K562 (cell line): Measurements from ENCODE around the gene CPNE1. TPM values are rescaled to one million over a fixed set of nuclear protein-coding genes. Genes with fewer than 3 reads are reported as not detected.

ENCODE experiments used
- CEBPB ChIP-seq: fragments of 450-650 bp; IDR thresholded peaks from 2 replicates; pipeline ENCODE4 v1.6.1; 2016; ENCODE audit warnings: missing genetic modification characterization, missing compliant biosample characterization
- CEBPG ChIP-seq, 3 experiments: fragments of 200-800 bp in 1 of 3; sonication (Bioruptor generic) in 1 of 3; sonication (generic) in 1 of 3; formaldehyde crosslinking in 1 of 3; IDR thresholded peaks in 2 of 3; conservative IDR thresholded peaks in 1 of 3; 2 replicates each; pipeline versions ENCODE4 v1.6.1 to v1.8.0; 2016 to 2022; ENCODE audit warnings: missing compliant biosample characterization in 2 of 3, missing genetic modification characterization in 2 of 3, mild to moderate bottlenecking in 1 of 3, missing genetic modification reagents in 1 of 3
- DDX20 ChIP-seq: fragments of 450-650 bp; IDR thresholded peaks from 2 replicates; pipeline ENCODE4 v1.6.1; 2016; ENCODE audit warnings: missing genetic modification characterization, low read depth, mild to moderate bottlenecking, missing compliant biosample characterization, moderate library complexity
- DNMT1 ChIP-seq: fragments of 450-650 bp; IDR thresholded peaks from 2 replicates; pipeline ENCODE4 v1.6.1; 2016; ENCODE audit warnings: antibody characterized with exemption, mild to moderate bottlenecking
- E2F5 ChIP-seq: sonication (generic); formaldehyde crosslinking; IDR thresholded peaks from 2 replicates; pipeline ENCODE4 v1.8.0; 2022; ENCODE audit warnings: mild to moderate bottlenecking, missing genetic modification reagents
- ELK1 ChIP-seq: sonication (generic); formaldehyde crosslinking; IDR thresholded peaks from 2 replicates; pipeline ENCODE4 v1.8.1; 2022; ENCODE audit warnings: missing genetic modification reagents
- ETV5 ChIP-seq: sonication (generic); formaldehyde crosslinking; IDR thresholded peaks from 2 replicates; pipeline ENCODE4 v1.4.0; 2020; ENCODE audit warnings: low read depth, mild to moderate bottlenecking, missing genetic modification reagents
- GATAD2B ChIP-seq: fragments of 450-650 bp; IDR thresholded peaks from 2 replicates; pipeline ENCODE4 v1.6.1; 2017; ENCODE audit warnings: mild to moderate bottlenecking, borderline replicate concordance
- HMGXB4 ChIP-seq: sonication (generic); formaldehyde crosslinking; IDR thresholded peaks from 2 replicates; pipeline ENCODE4 v1.8.1; 2023; ENCODE audit warnings: mild to moderate bottlenecking, missing genetic modification reagents
- HSF4 ChIP-seq: fragments of 250-450 bp; sonication (Bioruptor Pico); IDR thresholded peaks from 2 replicates; pipeline ENCODE4 v2.1.2; 2022; ENCODE audit warnings: mild to moderate bottlenecking, moderate library complexity, borderline replicate concordance
- ID3 ChIP-seq, 2 experiments: fragments of 250-450 bp in 1 of 2; fragments of 450-650 bp in 1 of 2; sonication (Bioruptor Pico) in 1 of 2; IDR thresholded peaks; 2 replicates each; pipeline versions ENCODE4 v1.6.1 to v1.8.0; 2016 to 2021; ENCODE audit warnings: mild to moderate bottlenecking in 2 of 2, moderate library complexity in 2 of 2, missing compliant biosample characterization in 1 of 2, missing genetic modification characterization in 1 of 2
- IFI16 ChIP-seq: fragments of 250-450 bp; sonication (Bioruptor Pico); IDR thresholded peaks from 2 replicates; pipeline ENCODE4 v2.1.2; 2022; ENCODE audit warnings: mild to moderate bottlenecking, inconsistent platforms
- ILK ChIP-seq: fragments of 450-650 bp; IDR thresholded peaks from 2 replicates; pipeline ENCODE4 v1.6.1; 2016; ENCODE audit warnings: missing genetic modification characterization, low read depth, mild to moderate bottlenecking, missing compliant biosample characterization, moderate library complexity, borderline replicate concordance
- MCM5 ChIP-seq: fragments of 450-650 bp; IDR thresholded peaks from 2 replicates; pipeline ENCODE4 v1.6.1; 2016; ENCODE audit warnings: low read depth
- MECOM ChIP-seq: fragments of 250-450 bp; sonication (Bioruptor Pico); IDR thresholded peaks from 2 replicates; pipeline ENCODE4 v1.8.0; 2022; ENCODE audit warnings: inconsistent platforms
- NFXL1 ChIP-seq: fragments of 450-650 bp; formaldehyde crosslinking; IDR thresholded peaks from 2 replicates; pipeline ENCODE4 v1.4.0; 2021; ENCODE audit warnings: mild to moderate bottlenecking
- SAFB ChIP-seq: fragments of 200-400 bp; formaldehyde crosslinking; IDR thresholded peaks from 2 replicates; pipeline ENCODE4 v1.6.1; 2017; ENCODE audit warnings: low read depth, low read length, borderline replicate concordance
- SMARCC2 ChIP-seq: fragments of 450-650 bp; IDR thresholded peaks from 2 replicates; pipeline ENCODE4 v1.6.1; 2017; ENCODE audit warnings: antibody characterized with exemption, moderate library complexity, mild to moderate bottlenecking, low read depth
- SRSF3 ChIP-seq: fragments of 200-400 bp; formaldehyde crosslinking; IDR thresholded peaks from 2 replicates; pipeline ENCODE4 v1.6.1; 2016; ENCODE audit warnings: mild to moderate bottlenecking, low read length, moderate library complexity; ENCODE audit not compliant: insufficient read depth
- ZFP36 ChIP-seq: fragments of 150-350 bp; IDR thresholded peaks from 2 replicates; pipeline ENCODE4 v1.6.1; 2018; ENCODE audit warnings: low read length, low read depth; ENCODE audit not compliant: partially characterized antibody
- ZNF232 ChIP-seq: sonication (generic); formaldehyde crosslinking; IDR thresholded peaks from 2 replicates; pipeline ENCODE4 v1.8.0; 2022; ENCODE audit warnings: mild to moderate bottlenecking, missing genetic modification reagents
- ZNF583 ChIP-seq: fragments of 250-450 bp; sonication (Bioruptor Pico); IDR thresholded peaks from 2 replicates; pipeline ENCODE4 v1.4.0; 2020
- polyA plus RNA-seq, 8 experiments: library from polyadenylated mRNA; depleted of rRNA in 4 of 8; stranded (reverse) in 5 of 8; unstranded in 3 of 8; fragments of >200 nt; fragmentation: Nextera tagmentation in 2 of 8; fragmentation: Illumina TruSeq in 1 of 8; extraction: Ambion mirVana in 2 of 8; extraction: Trizol in 1 of 8; gene quantifications; 2 replicates each; pipeline versions ENCODE4 v1.2.1 to v1.2.3, GENCODE V29; 2011 to 2014; ENCODE audit warnings: inconsistent platforms in 1 of 8, missing spikeins in 1 of 8
- total RNA-seq, 7 experiments: library from RNA; depleted of rRNA in 6 of 7; stranded (reverse); fragments of >200 nt in 6 of 7; fragmentation: Illumina TruSeq in 2 of 7; extraction: Trizol in 2 of 7; gene quantifications; 2 replicates each; pipeline versions ENCODE4 v1.2.1 to v1.2.3, GENCODE V29; 2011 to 2021; ENCODE audit warnings: low replicate concordance in 1 of 7

Gene CPNE1
- total and polyA plus RNA-seq, 9 of the 15 experiments (the other 6 are each of a cell fraction or from before 2014, with no cell fraction given) = 42.1 to 102 (median 56.0) TPM

DNA sequence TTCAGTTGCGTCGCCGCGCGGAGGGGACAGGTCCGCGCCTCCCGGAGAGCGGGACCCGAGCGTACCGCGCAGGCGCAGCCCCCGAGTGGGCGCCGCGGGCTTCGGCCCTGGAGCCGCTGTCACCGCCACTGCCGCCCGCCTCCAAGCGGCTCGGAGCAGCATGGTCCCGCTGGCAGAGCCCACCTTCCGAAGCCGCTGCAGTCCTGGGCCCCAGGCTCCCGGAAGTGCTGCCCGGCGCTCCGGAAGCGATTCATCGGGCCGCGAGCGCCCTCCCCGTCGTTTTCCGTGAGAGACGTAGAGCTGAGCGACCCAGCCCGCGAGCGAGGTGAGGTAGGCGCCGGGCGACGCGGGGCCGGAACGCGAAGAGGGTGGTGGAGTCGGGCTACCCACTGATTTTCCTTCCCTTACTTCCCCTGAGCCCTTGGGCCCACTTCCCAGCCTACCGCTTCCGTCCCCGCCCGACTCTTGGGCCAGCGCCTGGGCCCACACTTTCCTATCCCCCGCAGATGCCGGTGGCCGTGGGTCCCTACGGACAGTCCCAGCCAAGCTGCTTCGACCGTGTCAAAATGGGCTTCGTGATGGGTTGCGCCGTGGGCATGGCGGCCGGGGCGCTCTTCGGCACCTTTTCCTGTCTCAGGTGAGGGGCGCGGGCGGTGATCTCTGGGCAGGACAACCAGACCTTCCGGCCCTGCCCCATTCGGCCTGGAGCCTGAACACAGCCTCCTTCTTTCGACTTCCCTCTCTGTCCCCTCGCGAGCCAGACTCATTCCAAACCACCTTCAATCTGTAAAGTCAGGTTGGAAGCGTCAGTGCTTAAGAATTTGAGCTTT is 34.6 kb upstream of the CPNE1 start, which contains the start of the genes NFS1 and ROMO1 (continued):
- TF ChIP-seq ZFP36 = no peak
- TF ChIP-seq SRSF3 = no peak
- TF ChIP-seq CEBPB (tag) = no peak
- no peak for TF ChIP-seq DDX20
- no peak for TF ChIP-seq SMARCC2
- no peak for TF ChIP-seq E2F5 (CRISPR knock-in tag)
- TF ChIP-seq SAFB = no peak
- TF ChIP-seq HMGXB4 (CRISPR knock-in tag) = 0 out of 2 replicates have a peak, but pooled peaks have one; percentile 43
- no peak for TF ChIP-seq MECOM (CRISPR knock-in tag)
- no peak for TF ChIP-seq ZNF583 (CRISPR knock-in tag)
- no peak for TF ChIP-seq MCM5
- TF ChIP-seq GATAD2B = peak; percentile 29; the same call in 1 of the 2 replicates
- TF ChIP-seq ELK1 (CRISPR knock-in tag) = no peak
- TF ChIP-seq ETV5 (CRISPR knock-in tag) = peak; percentile 63; the same call in 1 of the 2 replicates
- TF ChIP-seq DNMT1 = no peak
- TF ChIP-seq NFXL1 = no peak
- no peak for TF ChIP-seq ID3 (CRISPR knock-in tag; IDR thresholded peaks at IDR 0.05)
- TF ChIP-seq ID3 (tag; IDR thresholded peaks at IDR 0.05) = no peak
- TF ChIP-seq HSF4 (CRISPR knock-in tag) = no peak
- TF ChIP-seq CEBPG (CRISPR knock-in tag; IDR thresholded peaks at IDR 0.05) = no peak
- TF ChIP-seq CEBPG (tag; conservative IDR thresholded peaks at IDR 0.05 in 1 of 2, IDR thresholded peaks at IDR 0.05 in 1 of 2) = no peak
- TF ChIP-seq IFI16 (CRISPR knock-in tag) = no peak
- TF ChIP-seq ZNF232 (CRISPR knock-in tag) = no peak
- TF ChIP-seq ILK = no peak
